ENCODE measurements around the gene PRDM10. TPM values are rescaled to one million over a fixed set of nuclear protein-coding genes. Genes with fewer than 3 reads are reported as not detected.

PRDM10 gene, protein sequence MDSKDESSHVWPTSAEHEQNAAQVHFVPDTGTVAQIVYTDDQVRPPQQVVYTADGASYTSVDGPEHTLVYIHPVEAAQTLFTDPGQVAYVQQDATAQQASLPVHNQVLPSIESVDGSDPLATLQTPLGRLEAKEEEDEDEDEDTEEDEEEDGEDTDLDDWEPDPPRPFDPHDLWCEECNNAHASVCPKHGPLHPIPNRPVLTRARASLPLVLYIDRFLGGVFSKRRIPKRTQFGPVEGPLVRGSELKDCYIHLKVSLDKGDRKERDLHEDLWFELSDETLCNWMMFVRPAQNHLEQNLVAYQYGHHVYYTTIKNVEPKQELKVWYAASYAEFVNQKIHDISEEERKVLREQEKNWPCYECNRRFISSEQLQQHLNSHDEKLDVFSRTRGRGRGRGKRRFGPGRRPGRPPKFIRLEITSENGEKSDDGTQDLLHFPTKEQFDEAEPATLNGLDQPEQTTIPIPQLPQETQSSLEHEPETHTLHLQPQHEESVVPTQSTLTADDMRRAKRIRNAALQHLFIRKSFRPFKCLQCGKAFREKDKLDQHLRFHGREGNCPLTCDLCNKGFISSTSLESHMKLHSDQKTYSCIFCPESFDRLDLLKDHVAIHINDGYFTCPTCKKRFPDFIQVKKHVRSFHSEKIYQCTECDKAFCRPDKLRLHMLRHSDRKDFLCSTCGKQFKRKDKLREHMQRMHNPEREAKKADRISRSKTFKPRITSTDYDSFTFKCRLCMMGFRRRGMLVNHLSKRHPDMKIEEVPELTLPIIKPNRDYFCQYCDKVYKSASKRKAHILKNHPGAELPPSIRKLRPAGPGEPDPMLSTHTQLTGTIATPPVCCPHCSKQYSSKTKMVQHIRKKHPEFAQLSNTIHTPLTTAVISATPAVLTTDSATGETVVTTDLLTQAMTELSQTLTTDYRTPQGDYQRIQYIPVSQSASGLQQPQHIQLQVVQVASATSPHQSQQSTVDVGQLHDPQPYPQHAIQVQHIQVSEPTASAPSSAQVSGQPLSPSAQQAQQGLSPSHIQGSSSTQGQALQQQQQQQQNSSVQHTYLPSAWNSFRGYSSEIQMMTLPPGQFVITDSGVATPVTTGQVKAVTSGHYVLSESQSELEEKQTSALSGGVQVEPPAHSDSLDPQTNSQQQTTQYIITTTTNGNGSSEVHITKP
- total RNA-seq: 10 to 100 TPM; 13.9 to 15.2 TPM

DNA sequence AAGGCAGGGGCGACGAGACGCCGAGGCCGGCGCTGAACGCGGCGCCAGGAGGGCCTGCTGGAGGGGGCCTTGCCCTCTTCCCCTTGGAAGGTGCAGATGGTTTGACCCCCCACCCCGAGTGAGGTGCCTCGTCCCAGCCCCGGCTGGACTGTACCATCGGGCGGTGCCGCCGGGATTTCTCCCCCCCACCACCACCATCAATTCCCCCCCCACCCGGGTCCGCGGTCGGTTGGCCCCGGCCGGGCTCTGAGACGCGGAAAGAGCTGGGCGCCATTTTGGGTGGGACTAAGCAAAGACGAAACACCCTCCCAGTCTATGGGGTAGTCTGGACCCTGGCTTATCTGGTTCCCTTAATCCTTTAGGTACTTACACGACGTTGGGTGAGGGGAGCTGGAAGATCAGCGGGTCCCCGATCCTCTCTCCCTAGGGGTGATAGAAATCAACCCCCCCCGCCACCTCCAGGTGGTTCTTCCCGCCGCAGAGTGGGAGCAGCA is at the start of gene PRDM10:
TSS of gene PRDM10 (minus strand) at position 484 of the 494 bp plus-strand sequence. CDS start 41,871 bp downstream, outside the sequence.
- POLR2A ChIA-PET: interaction anchor here (0.6 to 1.5 kb wide), 9 partner anchors 10 to 1394 kb away, joined by 3 to 6 read pairs (median 4); partner anchors contain the start of gene APLP2
- CTCF ChIA-PET: interaction anchor here (0.6 to 2.1 kb wide), 2 partner anchors 10 to 108 kb away, joined by 3 to 7 read pairs; no protein-coding TSS in a partner anchor

DNA sequence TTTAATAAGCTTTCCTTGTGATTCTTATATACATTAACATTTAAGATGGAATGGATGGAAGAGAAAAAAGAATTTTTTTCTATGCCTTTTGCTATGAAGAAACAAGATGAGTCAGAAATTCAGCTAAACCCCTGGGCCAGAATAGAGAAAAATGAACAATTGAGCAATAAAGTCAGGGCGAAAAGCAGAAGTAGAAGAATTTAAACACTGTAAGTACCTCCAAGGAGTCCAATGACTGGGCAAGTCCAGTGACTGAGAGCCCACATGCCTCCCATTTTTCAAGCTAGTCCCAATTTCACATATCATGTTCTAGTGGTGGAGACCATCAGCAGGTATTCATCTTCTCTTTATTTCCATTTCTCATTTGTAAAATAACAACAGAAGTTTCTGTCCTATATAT is 48.4 kb upstream of the PRDM10 start:
- POLR2A ChIA-PET: no interaction called here
- CTCF ChIA-PET: no interaction called here

DNA sequence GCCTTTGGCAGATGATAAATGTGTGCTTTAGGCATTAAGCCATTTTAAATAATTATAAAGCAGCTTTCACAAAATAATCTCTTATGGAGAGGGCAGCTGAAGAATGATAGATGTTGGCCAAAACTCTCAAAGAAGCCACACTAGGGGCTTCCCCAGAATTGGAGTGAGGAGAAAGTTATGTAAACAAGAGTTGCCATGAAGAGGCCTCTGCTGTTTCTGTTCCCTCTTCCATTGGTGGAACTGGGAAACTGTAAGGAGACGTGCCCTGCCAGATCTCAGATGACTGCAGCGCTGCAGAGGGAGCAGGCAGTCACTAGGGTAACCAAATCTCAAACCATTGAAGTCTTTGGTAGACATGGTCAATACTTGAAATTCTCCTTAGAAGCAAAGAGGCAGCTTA is 47.6 kb upstream of the PRDM10 start:
- ChIA-PET POLR2A (no interaction called here), CTCF (no interaction called here)

DNA sequence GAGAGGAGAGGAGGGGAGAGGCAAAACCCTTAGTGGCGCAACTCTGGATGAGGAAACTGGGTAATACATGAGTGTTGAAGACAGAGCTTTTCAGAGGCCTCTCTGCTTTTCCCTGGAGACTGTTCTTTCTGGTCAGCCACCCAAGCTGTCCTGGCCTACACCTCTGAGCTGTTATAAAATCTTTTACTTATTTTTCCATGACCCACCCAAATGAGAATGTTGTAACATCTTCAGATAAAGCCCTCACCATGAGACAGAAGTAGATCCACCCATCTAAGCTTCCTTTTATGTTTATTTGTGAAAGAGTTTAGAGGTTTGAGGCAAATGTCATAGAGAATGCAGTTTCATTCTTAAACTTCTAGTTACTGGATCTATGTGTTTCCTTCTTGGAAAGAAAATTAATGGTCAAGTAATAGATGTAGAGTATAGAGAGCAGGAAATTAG is 46.7 kb upstream of the PRDM10 start:
- CTCF ChIA-PET: no interaction called here
- POLR2A ChIA-PET: no interaction called here

DNA sequence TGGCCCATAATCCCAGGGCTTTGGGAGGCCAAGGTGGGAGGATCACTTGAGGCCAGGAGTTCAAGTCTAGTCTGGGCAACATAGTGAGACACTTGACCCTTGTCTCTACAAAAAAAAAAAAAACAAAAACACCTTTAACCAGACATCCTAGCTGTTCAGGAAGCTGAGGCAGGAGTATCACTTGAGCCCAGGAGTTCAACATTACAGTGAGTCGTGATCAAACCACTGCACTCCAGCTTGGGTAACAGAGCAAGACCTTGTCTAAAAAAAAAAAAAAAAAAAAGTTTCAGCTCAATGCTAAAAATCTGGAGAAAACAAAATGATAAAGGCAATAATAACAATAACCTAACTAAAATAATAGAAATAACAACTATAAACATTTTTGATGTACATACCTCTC is 44.5 kb upstream of the PRDM10 start:
- ChIA-PET CTCF (no interaction called here), POLR2A (no interaction called here)

DNA sequence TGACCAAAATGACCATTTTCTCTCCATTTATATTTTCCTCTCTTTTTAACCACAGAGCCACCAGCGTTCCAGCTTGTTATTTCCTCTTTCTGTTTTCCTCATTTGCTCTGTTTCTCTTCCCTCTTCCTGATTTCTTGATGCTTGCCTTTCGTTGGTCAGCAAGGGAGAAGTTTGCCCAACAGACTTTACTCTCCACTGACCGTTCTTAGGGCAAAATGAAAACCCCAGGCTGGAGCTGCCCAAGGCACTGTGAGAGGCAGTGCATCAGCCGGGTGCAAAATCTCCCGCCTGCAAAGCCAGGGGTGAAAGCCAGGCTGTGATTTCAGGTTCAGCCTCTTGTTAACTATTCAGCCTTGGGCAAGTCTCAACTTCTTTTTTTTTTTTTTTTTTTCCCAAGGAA is 40.9 kb upstream of the PRDM10 start:
- CTCF ChIA-PET: interaction anchor here (0.7 kb wide), 1 partner anchor 839 kb away, joined by 4 read pairs; no protein-coding TSS in a partner anchor
- POLR2A ChIA-PET: no interaction called here

DNA sequence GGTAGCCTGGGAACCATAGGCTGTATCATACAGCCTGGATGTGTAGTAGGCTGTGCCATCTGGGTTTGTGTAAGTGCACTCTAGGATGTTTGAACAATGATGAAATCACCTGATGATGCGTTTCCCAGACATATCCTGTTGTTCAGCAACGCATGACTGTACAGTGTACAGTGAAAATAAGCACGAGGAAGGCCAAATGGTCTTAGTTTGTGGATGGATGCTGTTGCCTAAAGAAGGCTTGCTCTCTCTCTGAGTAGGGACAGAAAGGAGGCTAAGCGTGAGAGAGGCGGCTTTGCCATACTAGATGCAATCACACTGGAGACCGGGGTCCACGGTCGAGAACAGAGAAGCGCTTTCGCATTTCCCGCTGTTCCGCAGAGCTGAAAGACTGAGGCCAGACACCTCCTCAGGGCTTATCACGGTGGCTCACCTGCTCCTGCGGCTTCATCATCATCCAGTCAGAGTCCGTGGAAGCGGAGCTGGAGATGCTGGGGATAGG is 39.5 kb upstream of the PRDM10 start:
- POLR2A ChIA-PET: no interaction called here
- CTCF ChIA-PET: no interaction called here

DNA sequence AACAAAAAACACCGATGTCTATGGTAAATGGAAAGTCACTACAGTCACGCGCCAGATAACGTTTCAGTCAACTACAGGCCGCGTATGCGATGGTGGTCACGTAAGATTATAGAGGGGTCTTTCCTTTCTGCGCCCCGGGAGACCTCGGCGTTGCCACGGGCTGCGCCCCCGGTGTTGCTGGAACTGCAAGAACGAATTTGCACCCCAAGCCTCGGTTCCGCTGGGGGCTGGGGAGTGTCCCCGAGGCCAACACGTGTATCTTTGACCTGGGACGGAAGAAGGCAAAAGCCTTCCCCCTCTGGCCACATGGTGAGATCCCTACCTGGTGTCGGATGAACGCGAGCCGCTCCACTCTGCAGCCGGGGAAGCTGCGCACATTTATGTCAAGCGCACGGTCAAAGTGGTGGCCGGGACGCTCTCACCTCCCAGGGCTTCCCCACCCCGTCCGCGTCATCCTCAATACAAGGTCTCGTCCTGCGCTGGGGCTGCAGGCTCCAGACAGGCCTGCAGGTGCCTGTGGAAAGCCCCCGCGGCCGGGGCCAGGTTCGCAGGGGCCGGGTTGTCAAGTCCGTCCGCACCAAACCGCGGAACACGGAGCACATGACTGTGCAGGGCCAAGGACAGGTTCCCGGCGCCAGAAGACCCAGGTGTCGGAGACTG is 37.8 kb upstream of the PRDM10 start:
- CTCF ChIA-PET: no interaction called here
- POLR2A ChIA-PET: interaction anchor here (0.7 kb wide), 1 partner anchor 102 kb away, joined by 3 read pairs; no protein-coding TSS in a partner anchor

DNA sequence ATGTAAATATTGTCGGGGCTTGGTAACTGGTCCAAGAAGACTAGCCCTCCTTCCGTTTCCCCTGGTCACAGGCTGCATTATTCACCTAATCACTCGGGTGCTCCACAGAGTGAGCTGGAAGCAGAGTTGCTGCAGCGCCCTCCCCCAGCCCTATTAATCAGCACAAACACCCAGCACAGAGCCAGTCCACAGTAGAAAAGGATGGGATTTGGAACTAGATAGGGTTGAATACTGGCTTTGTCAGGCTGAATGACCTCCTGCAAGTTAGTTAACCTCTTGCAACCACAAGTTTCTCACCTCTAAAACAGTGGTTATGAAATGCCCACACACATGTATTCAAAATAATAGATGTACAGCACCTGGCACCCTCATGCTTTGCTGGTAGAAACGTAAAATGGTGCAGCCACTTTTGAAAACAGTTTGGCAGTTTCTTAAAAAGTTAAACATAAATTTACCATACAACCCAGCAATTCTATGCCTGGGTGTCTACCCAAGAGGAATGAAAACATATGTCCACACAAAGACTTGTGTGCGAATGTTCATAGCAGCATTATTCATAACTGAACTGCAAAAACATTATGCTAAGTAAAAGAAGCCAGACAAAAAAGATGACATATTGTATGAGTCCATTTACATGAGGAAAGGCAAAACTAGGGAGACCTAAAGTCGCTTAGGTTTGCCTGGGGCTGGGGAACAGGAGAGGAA is 35.4 kb upstream of the PRDM10 start:
- ChIA-PET POLR2A (no interaction called here), CTCF (no interaction called here)

DNA sequence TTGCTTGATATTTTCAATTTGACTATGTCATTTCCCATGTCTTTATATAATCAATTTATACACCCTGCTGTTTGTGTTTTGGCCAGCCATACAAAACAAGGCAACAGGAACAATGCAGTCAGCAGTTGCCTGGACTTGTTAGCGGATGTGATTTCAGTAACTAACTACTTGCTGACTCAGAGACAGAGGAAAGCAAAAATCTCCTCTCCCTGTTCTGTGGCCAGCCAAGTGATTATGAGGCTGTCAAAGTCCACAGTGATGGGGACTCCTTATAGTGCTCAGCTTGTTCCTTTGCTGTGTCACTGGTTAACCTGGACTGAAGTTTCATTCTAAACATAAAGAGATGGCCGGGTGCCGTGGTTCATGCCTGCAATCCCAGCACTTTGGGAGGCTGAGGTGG is 34.4 kb upstream of the PRDM10 start:
- POLR2A ChIA-PET: no interaction called here

DNA sequence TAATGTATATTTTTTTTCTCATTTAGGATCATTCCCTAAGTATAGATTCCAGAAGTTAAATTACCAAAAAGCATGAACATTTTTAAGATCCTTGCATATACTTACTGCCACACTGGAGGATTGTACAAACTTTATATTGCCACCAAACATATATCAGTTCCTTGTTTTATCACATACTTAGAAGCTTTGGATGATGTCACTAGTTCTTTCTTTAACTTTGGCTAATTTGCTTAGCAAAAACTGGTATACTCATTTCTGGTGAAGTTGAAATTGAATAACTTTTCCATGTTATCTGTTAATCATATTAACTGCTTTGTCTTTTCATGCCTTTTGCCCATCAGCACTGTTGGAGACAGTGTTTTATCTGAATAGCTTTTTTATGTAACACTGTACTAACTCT is 31.6 kb upstream of the PRDM10 start:
- ChIA-PET POLR2A (no interaction called here), CTCF (no interaction called here)

More for the DNA sequence above, 34.4 kb upstream of the PRDM10 start:
- CTCF ChIA-PET: no interaction called here

DNA sequence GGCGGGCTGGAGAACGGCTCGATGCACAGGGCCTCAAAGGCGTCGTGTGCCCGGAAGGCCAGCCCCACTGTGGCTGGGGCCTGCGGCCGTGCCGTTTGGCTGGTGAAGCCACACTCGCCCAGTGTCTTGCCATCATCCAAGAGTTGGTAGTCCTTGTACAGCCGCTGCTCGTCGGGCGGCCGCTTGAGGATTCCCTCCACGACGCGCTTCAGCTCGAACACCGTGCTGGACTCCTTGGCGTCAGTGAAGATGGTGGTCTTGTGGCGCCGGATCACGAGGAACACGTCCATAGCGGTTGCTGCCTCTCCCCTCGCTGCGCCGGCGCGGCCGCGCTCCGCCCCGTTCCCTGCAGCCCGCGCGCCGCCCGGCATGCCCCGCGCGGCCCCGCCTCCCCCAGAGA is 30.3 kb upstream of the PRDM10 start:
- POLR2A ChIA-PET: no interaction called here
- CTCF ChIA-PET: interaction anchor here (0.6 kb wide), 1 partner anchor 18 kb away, joined by 4 read pairs; no protein-coding TSS in a partner anchor

DNA sequence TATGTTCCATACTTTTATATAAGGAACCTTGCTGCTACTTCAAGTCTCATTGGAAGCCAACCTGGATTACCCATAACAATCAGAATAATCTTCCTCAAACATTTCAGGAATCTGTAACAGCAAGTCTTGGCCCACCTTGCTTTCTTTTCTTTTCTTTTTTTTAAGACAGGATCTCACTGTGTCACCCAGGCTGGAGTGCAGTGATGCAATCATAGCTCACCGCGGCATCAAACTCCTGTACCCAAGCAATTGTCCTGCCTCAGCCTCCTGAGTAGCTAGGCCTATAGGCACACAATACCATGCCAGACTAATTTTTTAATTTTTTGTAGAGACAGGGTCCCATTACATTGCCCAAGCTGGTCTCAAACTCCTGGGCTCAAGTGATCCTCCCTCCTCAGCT is 29.3 kb upstream of the PRDM10 start:
- ChIA-PET POLR2A (no interaction called here), CTCF (no interaction called here)

DNA sequence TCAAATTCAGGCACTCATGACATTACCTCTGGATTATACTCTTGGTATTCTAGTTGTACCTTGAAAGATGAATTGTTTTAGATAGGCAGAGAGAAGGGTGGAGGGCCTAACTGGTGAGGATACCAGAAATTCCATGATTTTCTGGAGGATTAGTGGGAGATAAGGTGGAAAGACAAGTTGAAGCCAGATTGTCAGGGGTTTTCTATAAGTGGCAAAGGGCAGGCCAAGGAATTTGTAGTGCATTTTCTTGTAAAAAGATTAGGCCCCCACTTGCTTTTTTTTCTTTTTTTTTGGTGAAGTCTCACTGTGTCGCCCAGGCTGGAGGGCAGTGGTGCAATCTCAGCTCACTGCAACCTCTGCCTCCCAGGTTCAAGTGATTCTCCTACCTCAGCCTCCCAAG is 28.4 kb upstream of the PRDM10 start:
- ChIA-PET POLR2A (no interaction called here), CTCF (no interaction called here)

DNA sequence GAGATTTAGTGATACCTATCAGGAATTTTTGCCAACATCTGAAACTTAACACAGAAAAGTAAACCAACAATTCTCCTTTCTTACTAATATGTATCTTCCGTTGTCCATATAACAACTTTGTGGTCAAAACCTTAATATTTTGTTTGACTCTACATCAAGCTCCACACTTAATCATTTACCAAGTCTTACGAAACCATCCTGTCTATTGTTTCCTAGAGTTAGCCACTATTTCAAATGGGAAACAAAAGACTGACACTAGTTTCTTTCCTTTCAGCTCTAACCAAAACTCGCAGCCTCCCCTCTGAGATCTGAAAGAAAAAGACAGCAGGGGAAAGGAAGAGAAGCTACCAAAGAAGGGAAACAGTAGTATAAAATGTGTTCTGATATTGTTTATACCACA is 26.5 kb upstream of the PRDM10 start:
- ChIA-PET CTCF (interaction anchor here (0.7 to 1.0 kb wide), 2 partner anchors 42 to 65 kb away, joined by 3 to 4 read pairs; no protein-coding TSS in a partner anchor), POLR2A (no interaction called here)

DNA sequence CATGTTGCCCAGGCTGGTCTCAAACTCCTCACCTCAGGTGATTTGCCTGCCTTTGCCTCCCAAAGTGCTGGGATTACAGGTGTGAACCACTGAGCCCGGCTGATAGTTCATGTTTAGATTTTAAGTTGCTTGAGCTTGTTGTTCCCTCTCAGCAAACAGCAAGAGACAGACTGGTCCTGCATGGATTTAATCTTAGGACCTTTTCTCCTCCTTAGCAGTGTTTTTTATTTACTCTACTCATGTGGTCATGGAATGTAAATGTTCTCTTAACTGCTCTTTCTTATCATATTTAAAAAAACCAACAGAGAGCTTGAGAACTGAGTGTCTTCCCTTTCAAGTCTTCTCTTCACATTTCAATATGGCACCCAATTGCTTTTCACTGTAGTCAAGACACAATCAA is 22.7 kb upstream of the PRDM10 start:
- CTCF ChIA-PET: no interaction called here

DNA sequence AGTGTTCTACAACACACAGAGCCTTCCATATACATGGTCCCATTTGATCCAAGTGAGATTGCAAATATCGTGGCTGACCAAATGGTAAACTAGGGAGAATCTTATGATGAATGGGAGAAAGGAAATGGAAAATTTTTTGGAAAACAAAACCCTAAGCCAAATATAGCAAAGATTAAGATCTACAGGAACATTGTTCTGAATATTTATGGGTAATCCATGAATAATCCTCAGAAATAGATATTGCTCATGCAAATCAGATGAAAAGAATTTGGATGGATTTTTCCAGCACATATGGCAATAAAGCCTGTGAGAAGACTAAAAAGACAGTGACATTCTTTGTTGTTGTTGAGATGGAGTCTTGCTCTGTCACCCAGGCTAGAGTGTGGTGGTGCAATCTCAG is 21.7 kb upstream of the PRDM10 start:
- ChIA-PET CTCF (no interaction called here), POLR2A (no interaction called here)

More for the DNA sequence above, 22.7 kb upstream of the PRDM10 start:
- POLR2A ChIA-PET: no interaction called here

DNA sequence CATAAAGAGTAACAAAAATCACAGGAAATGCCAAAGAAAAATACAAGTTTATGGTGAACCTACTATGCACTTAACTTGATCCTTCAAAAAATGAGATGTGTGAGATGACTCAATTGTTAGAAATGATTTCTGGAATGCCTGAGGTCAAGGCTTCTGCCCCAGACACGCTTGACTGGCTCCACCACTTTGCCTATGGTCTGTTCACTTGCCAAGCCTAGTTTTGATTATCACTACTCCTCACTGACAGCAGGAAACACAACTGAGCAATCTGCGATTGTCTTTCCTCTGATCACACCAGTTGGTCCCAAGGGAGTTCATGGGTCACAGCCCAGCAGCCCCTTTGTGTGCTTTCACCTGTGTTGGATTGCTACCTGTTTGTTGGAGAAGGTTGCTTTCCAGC is 20.6 kb upstream of the PRDM10 start:
- ChIA-PET CTCF (no interaction called here), POLR2A (no interaction called here)

DNA sequence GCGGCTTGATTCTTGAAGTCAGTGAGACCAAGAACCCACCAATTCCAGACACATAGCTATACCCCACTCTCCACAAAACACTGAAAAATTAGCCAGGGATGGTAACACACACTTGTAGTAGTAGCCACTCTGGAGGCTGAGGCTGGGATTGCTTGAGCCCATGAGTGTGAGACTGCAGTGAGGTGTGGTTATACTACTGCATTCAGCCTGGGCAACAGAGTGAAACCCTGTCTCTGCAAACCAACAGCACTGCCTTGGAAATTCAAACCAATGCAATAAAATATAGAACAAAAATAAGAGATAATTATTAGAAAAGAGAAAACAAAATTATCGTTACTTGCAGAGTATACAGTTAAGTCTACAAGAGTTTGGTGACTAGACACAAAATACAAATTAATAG is 20.2 kb upstream of the PRDM10 start:
- POLR2A ChIA-PET: no interaction called here
- CTCF ChIA-PET: no interaction called here

Data from activated CD8-positive, alpha-beta memory T cell treated with anti-CD3 and anti-CD28 coated beads for 36 hours (primary cell).